IMR-90 (cell line): Measurements from ENCODE around the gene CEP85. TPM values are rescaled to one million over a fixed set of nuclear protein-coding genes. Genes with fewer than 3 reads are reported as not detected.

ENCODE experiments used
- ATAC-seq: fragments of 200-7000 bp; cut with Tn5 transposase; 2 replicates; pipeline ENCODE4 v1.9.1; 2020; ENCODE audit warnings: low read depth, mild to moderate bottlenecking, moderate library complexity
- BruUV-seq: library from RNA; stranded (reverse); fragments of 400-500 nt; replicated peaks from 2 replicates; lab custom pipeline; 2021; lab: Mats Ljungman, UMichigan
- CTCF ChIA-PET: fragments of 300-600 bp; formaldehyde crosslinking; extraction: SDS; loops from one replicate; lab custom pipeline; 2021; ENCODE audit warnings: antibody characterized with exemption; lab: Yijun Ruan, JAX
- POLR2A ChIA-PET: fragments of 300-600 bp; sonication (Branson Sonifier 250); formaldehyde crosslinking; loops from one replicate; lab custom pipeline; 2022; ENCODE audit warnings: antibody characterized with exemption; ENCODE audit not compliant: unreplicated experiment; lab: Charles Lee
- DNase-seq: peaks from one replicate; pipeline ENCODE4 v3.0.0; 2013
- H2AFZ ChIP-seq: replicated peaks from 2 replicates; pipeline ENCODE3; 2013; ENCODE audit warnings: low read length, mild to moderate bottlenecking; ENCODE audit not compliant: poor library complexity
- H2AK5ac ChIP-seq: 2 replicates; pipeline ENCODE4 v1.6.1; 2013; ENCODE audit warnings: low read depth, low read length, inconsistent platforms
- H2AK9ac ChIP-seq: replicated peaks from 2 replicates; pipeline ENCODE3; 2013; ENCODE audit warnings: mild to moderate bottlenecking, low read depth, low read length, moderate library complexity; ENCODE audit not compliant: poor library complexity
- H2BK120ac ChIP-seq: 2 replicates; pipeline ENCODE4 v1.6.1; 2013; ENCODE audit warnings: low read depth, low read length, inconsistent platforms
- H2BK15ac ChIP-seq: 3 replicates; pipeline ENCODE4 v1.6.1; 2013; ENCODE audit warnings: low read depth, low read length, inconsistent platforms
- H2BK20ac ChIP-seq: 2 replicates; pipeline ENCODE4 v1.6.1; 2013; ENCODE audit warnings: low read depth, mild to moderate bottlenecking, inconsistent platforms, low read length, moderate library complexity
- H2BK5ac ChIP-seq: 2 replicates; pipeline ENCODE4 v1.6.1; 2013; ENCODE audit warnings: mild to moderate bottlenecking, low read depth, low read length, inconsistent platforms; ENCODE audit not compliant: poor library complexity, severe bottlenecking
- H3K14ac ChIP-seq: replicated peaks from 2 replicates; pipeline ENCODE4 v1.6.1; 2013; ENCODE audit warnings: low read depth, low read length, inconsistent platforms
- H3K18ac ChIP-seq: 2 replicates; pipeline ENCODE4 v1.6.1; 2013; ENCODE audit warnings: low read depth, low read length, control low read depth
- H3K23ac ChIP-seq: 2 replicates; pipeline ENCODE4 v1.6.1; 2013; ENCODE audit warnings: low read depth, low read length, inconsistent platforms
- H3K27ac ChIP-seq: 2 replicates; pipeline ENCODE4 v1.5.1; 2013; ENCODE audit warnings: mild to moderate bottlenecking, control low read depth, low read length; ENCODE audit not compliant: insufficient read depth
- H3K27me3 ChIP-seq: 2 replicates; pipeline ENCODE4 v1.6.1; 2013; ENCODE audit warnings: low read length; ENCODE audit not compliant: control insufficient read depth, insufficient read depth
- H3K36me3 ChIP-seq: 2 replicates; pipeline ENCODE4 v1.6.1; 2013; ENCODE audit warnings: low read length, mixed read lengths; ENCODE audit not compliant: control insufficient read depth, insufficient read depth
- H3K4ac ChIP-seq: 2 replicates; pipeline ENCODE4 v1.6.1; 2013; ENCODE audit warnings: low read depth, low read length, inconsistent platforms
- H3K4me1 ChIP-seq: 2 replicates; pipeline ENCODE4 v1.6.1; 2013; ENCODE audit warnings: low read length, mixed read lengths; ENCODE audit not compliant: control insufficient read depth, insufficient read depth
- H3K4me2 ChIP-seq: 2 replicates; pipeline ENCODE4 v1.6.1; 2013; ENCODE audit warnings: low read depth, mild to moderate bottlenecking, control low read depth, low read length, moderate library complexity
- H3K4me3 ChIP-seq: 2 replicates; pipeline ENCODE4 v1.5.1; 2013; ENCODE audit warnings: low read depth, mild to moderate bottlenecking, control low read depth, low read length, moderate library complexity; ENCODE audit not compliant: insufficient read depth
- H3K56ac ChIP-seq: 2 replicates; pipeline ENCODE4 v1.6.1; 2013; ENCODE audit warnings: low read length, inconsistent platforms; ENCODE audit not compliant: insufficient read depth; ENCODE audit errors: extremely low read depth
- H3K79me1 ChIP-seq, 2 experiments: 2 replicates each; pipeline ENCODE4 v1.6.1; 2013; ENCODE audit warnings: low read length in 2 of 2, inconsistent platforms in 1 of 2, low read depth in 1 of 2
- H3K9ac ChIP-seq: 2 replicates; pipeline ENCODE4 v1.6.1; 2013; ENCODE audit warnings: low read depth, low read length, control low read depth
- H3K9me1 ChIP-seq: 2 replicates; pipeline ENCODE4 v1.6.1; 2013; ENCODE audit warnings: low read length, inconsistent platforms; ENCODE audit not compliant: insufficient read depth
- H3K9me3 ChIP-seq: 2 replicates; pipeline ENCODE4 v1.6.1; 2013; ENCODE audit warnings: low read length; ENCODE audit not compliant: control insufficient read depth, insufficient read depth
- H4K20me1 ChIP-seq: 2 replicates; pipeline ENCODE4 v1.6.1; 2013; ENCODE audit warnings: low read length, inconsistent platforms; ENCODE audit not compliant: insufficient read depth
- H4K5ac ChIP-seq: 2 replicates; pipeline ENCODE4 v1.6.1; 2013; ENCODE audit warnings: mild to moderate bottlenecking, low read depth, low read length, control low read depth
- H4K8ac ChIP-seq, 2 experiments: 2 replicates each; pipeline ENCODE4 v1.6.1; 2013; ENCODE audit warnings: low read depth in 2 of 2, low read length in 2 of 2, control low read depth in 1 of 2, inconsistent platforms in 1 of 2
- H4K91ac ChIP-seq: 2 replicates; pipeline ENCODE4 v1.6.1; 2013; ENCODE audit warnings: low read depth, low read length, inconsistent platforms; ENCODE audit not compliant: insufficient read depth
- BHLHE40 ChIP-seq: fragments of 150-350 bp; IDR thresholded peaks from 2 replicates; pipeline ENCODE4 v1.6.1; 2016; ENCODE audit warnings: mild to moderate bottlenecking, low read depth, low read length
- CEBPB ChIP-seq: IDR thresholded peaks from 2 replicates; pipeline ENCODE4 v1.6.1; 2012; ENCODE audit warnings: low read depth, low read length, improper control_type of control experiment
- CHD1 ChIP-seq: IDR thresholded peaks from 2 replicates; pipeline ENCODE4 v1.6.1; 2012; ENCODE audit warnings: low read depth, low read length, improper control_type of control experiment
- CTCF ChIP-seq: conservative IDR thresholded peaks from 2 replicates; pipeline ENCODE4 v1.5.1; 2012; ENCODE audit warnings: mild to moderate bottlenecking, low read depth, low read length, improper control_type of control experiment
- FOS ChIP-seq: fragments of 150-350 bp; IDR thresholded peaks from 2 replicates; pipeline ENCODE4 v1.6.1; 2016; ENCODE audit warnings: low read depth, low read length
- MAFK ChIP-seq: IDR thresholded peaks from 2 replicates; pipeline ENCODE4 v1.6.1; 2012; ENCODE audit warnings: low read depth, low read length, improper control_type of control experiment
- MXI1 ChIP-seq: IDR thresholded peaks from 2 replicates; pipeline ENCODE4 v1.6.1; 2012; ENCODE audit warnings: low read depth, mild to moderate bottlenecking, low read length, moderate library complexity, borderline replicate concordance
- NFE2L2 ChIP-seq: fragments of 150-350 bp; IDR thresholded peaks from 2 replicates; pipeline ENCODE4 v1.6.1; 2016; ENCODE audit warnings: low read depth, mild to moderate bottlenecking, low read length
- RAD21 ChIP-seq: IDR thresholded peaks from 2 replicates; pipeline ENCODE4 v1.6.1; 2012; ENCODE audit warnings: low read length, improper control_type of control experiment
- RCOR1 ChIP-seq: IDR thresholded peaks from 2 replicates; pipeline ENCODE4 v1.6.1; 2012; ENCODE audit warnings: mild to moderate bottlenecking, low read length, improper control_type of control experiment; ENCODE audit not compliant: insufficient replicate concordance
- SMC3 ChIP-seq: fragments of 150-350 bp; IDR thresholded peaks from 2 replicates; pipeline ENCODE4 v1.6.1; 2016; ENCODE audit warnings: low read depth, mild to moderate bottlenecking, antibody characterized with exemption, low read length, moderate library complexity
- USF2 ChIP-seq: fragments of 150-350 bp; IDR thresholded peaks from 2 replicates; pipeline ENCODE4 v1.6.1; 2017; ENCODE audit warnings: mild to moderate bottlenecking, antibody characterized with exemption, low read length, low read depth
- WGBS, 2 experiments: methylation state at CpG; one replicate each; pipeline versions ENCODE4 v1.1.5 to v1.1.7; 2013; ENCODE audit warnings: missing lambda C conversion rate in 2 of 2; ENCODE audit not compliant: insufficient read length in 1 of 2; ENCODE audit errors: extremely low coverage in 2 of 2; 5-methylcytosine and 5-hydroxymethylcytosine counted together
- dilution Hi-C: fragments of 300-500 bp; cut with HindIII; formaldehyde crosslinking; loops from one replicate; pipeline ENCODE4 v1.14.3; 2018; ENCODE audit warnings: low sequenced_read_pairs; ENCODE audit not compliant: unreplicated experiment
- in situ Hi-C: fragments of 300-500 bp; cut with MboI; formaldehyde crosslinking; loops from 3 replicates; pipeline ENCODE4 v1.14.3; 2019; ENCODE audit warnings: low sequenced_read_pairs, inconsistent platforms, mixed read lengths
- intact Hi-C: fragments of 100-400 bp; cut with micrococcal nuclease; formaldehyde crosslinking; loops from 2 replicates; pipeline ENCODE4 v1.10.0; 2022
- polyA plus RNA-seq, 3 experiments: library from polyadenylated mRNA; depleted of rRNA; stranded (reverse); fragments of >200 nt; gene quantifications; 2 replicates each; pipeline ENCODE4 v1.2.3, GENCODE V29; 2012; ENCODE audit warnings: low replicate concordance in 1 of 3
- total RNA-seq: library from RNA; depleted of rRNA; stranded (reverse); fragments of >200 nt; gene quantifications from 2 replicates; pipeline ENCODE4 v1.2.3, GENCODE V29; 2012

The CEP85 gene
- total and polyA plus RNA-seq, 2 of the 4 experiments (the other 2 are of a cell fraction): 11.5 to 11.8 TPM

GRCh38 chr1:26203642-26204318 is 30.2 kb upstream of the CEP85 start:
- TF ChIP-seq BHLHE40 (no peak), USF2 (no peak), RAD21 (no peak), FOS (no peak), CTCF (no peak), RCOR1 (no peak), SMC3 (no peak), MXI1 (no peak), CHD1 (no peak), CEBPB (no peak), MAFK (no peak), NFE2L2 (no peak)
- Histone ChIP-seq H3K23ac (no peak overlapping the region; the same call in 1 of the 2 replicates), H3K9me3 (no peaks in the 10 kb centered on the region), H4K5ac (no peak overlapping the region), H2BK120ac (no peak overlapping the region), H3K36me3 (no peaks in the 10 kb centered on the region), H3K27ac (no peak overlapping the region), H3K4me3 (no peak overlapping the region), H2AK9ac (no peak overlapping the region), H3K4me2 (no peak overlapping the region), H3K4me1 (no peaks in the 10 kb centered on the region), H4K8ac (no peak overlapping the region), H3K9ac (no peak overlapping the region), H3K9me1 (no peaks in the 10 kb centered on the region), H2AK5ac (no peak overlapping the region), H3K79me1 (no peaks in the 10 kb centered on the region), H2AFZ (no peak overlapping the region), H2BK15ac (no peak overlapping the region), H2BK20ac (no peak overlapping the region), H3K27me3 (peaks cover 39% of the 10 kb centered on the region), H3K18ac (no peak overlapping the region), H2BK5ac (no peak overlapping the region), H3K14ac (no peak overlapping the region), H3K4ac (no peak overlapping the region), H4K20me1 (no peaks in the 10 kb centered on the region), H3K56ac (no peak overlapping the region), H4K91ac (no peak overlapping the region)
- dilution Hi-C loops: no loop called here
- DNase-seq (no peak), ATAC-seq (no peak)
- in situ Hi-C loops: no loop called here
- BruUV-seq: no TSS peak
- intact Hi-C loops: no loop called here
- WGBS, 2 experiments: 40% methylated on average over 2 of the region's 9 CpGs; no CpG with 5 or more reads in 1 of the 2 experiments
- CTCF ChIA-PET: no interaction called here
- POLR2A ChIA-PET: no interaction called here
